GM19438 (cell line): Measurements from ENCODE around the gene NAXD.
A peak's percentile ranks its signal among the peaks of the same experiment; 100 is the strongest.

Experiments used
- ATAC-seq: cut with Tn5 transposase; IDR thresholded peaks from one replicate; pipeline ENCODE4 v1.9.1; 2021; ENCODE audit warnings: low read depth; ENCODE audit not compliant: unreplicated experiment

NAXD gene

DNA sequence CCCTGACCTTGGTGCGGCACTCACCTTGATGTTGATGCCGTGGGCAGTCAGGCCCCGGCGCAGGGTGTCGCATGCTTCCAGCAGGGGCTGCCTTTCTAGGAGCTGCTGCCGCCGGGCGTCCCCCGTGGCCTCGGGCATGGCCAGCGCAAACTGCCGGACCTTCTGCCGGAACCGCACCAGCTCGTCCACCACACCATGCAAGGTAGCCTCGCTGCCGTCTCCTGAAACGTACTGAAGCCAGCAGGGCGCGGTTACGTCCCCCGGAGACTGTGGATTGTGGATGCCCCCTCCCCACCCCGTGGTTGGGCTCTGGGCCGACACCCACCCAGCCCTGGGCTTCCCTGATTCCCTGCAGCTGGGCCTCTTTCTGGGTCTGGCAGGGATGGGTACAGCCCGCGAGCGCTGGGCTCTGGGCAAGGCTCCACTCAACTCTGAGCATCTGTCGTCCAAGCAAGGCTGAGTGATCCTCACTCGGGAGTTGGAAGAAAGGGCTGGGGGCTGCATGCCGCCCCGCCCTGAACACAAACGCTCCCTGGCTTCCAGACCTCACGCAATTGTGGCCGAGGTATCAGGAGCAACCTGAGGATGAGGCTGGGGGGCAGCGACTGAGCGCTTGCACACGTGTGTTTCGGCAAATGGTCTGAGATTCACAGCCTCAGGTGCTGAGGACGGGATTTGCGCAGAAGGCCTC lies 27.1 kb downstream of the NAXD start:
- no peak for ATAC-seq

GRCh38 chr13:110643324-110643723 lies 28.0 kb downstream of the NAXD start:
- no peak for ATAC-seq

- no peak for ATAC-seq
These were observed 28.6 kb downstream of the NAXD start for GRCh38 chr13:110643768-110644421.

DNA sequence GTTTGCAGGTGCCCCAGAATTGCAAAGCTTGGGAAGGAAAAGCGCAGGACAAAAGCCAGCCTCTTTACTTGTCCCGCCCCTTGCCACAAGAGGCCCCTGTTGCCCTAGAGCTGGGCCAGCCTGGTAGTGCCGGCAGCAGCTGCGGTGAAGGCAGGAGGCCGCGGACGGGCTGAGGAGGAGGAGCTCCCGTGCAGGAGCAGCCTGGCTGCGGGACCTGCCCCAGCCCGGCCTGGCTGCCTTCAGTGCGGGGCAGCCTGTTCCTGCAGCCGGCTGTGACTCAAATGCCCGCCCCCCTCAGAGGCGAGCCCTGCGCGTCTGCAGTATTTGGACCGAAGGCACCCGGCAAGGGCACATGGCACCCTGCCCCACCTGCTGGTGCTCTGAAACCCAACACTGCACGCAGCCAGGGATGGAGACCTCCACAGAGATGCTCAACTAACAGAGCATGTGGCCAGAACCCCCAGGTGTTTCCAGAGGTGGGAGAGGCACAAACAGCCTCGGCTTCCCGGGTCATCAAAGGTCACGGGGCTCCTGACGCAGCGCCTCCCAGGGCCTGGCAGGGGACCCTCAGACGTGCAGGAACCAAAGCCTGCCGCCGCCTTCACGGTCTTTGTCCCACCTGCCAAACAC lies 29.7 kb downstream of the NAXD start:
- ATAC-seq = peak; percentile 68

GRCh38 chr13:110645750-110646149 lies 30.4 kb downstream of the NAXD start:
- ATAC-seq = no peak

DNA sequence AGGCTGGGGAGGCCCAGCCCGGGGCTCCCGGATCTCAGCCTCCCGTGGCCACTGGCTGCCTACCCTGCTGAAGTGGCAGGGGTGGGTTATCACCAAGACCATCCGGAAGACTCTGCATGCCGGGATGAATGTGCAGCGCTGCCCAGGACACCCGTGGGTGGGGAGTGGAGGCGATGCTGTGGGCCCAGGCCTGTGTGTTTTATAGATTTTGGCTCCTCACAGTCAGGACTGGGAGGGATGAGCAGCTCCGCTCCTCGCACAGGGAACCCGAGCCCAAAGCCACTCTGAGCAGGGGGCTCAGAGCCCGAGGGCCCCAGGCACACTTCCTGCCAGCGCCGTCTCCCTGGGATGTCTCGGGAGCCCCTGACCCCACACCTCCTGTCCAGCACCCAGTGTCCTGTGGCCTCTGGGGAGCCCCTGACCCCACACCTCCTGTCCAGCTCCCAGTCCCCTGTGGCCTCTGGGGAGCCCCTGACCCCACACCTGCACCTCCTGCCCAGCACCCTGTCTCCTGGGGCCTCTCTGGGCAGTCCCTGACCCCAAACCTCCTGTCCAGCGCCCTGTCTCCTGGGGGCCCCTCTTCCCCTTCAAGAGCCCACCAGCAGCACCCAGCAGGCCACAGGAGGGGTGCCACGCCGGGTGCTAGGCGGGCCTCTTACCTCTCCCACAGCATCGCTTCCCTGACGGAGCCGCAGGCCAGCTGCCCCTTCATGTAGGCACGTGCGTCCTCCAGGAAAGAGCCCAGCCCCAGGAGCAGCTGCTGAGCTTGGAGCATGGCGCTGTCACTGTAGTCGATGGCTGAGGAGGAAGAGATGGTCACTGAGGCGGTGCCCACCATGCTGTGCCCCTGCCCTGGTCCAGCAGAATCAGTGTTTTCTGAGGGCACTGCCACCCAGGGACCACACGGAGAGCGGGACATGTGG lies 31.4 kb downstream of the NAXD start:
- ATAC-seq = no peak

DNA sequence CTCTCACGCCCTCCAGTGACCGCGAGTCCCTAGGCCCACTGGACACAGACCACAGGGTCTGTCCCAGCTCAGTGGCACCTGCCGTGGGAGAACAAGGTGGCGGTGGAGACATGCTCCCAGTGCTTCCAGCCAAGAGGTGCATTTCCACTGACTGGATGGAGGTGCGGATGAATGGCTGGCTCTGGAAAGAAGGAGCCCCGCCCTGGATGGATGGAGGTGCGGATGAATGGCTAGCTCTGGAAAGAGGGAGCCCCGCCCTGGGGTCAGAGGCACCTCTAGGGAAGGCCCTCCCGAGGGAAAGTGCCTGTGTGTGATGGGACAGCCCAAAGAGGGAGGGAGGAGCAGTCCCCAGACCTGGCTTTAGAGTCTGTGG lies 32.0 kb downstream of the NAXD start:
- ATAC-seq = no peak

DNA sequence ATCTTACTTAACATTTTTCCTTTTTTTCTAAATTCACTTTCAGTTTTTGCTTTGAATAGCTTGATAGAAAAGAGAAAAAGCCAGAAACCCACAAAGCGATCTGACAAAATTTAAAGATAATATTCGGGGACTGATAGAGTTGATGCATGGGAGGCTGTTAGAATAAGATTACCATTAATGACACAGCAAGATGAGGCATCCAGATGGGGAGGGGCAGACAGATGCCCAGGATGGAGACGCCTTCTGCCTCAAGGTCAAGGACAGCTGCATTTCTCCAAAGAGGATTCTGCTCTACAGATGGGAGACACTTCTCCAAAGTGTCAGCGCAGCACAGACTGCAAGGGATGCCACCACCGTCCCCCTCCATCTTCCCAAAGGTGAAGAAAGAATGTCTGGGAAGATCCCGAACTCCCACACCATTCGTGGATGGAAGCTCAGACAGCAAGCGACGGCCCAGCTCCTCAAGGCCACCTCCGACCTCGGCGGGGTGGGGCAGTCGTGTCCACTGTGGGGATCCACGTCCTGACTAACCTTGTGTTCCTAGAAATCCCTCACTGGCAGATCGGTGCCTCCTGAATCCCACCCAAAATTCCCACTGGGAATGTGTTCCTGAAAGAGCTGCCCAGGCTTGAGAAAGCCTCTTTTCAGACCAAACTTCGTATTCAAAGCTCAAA lies 32.9 kb downstream of the NAXD start:
- no peak for ATAC-seq

GRCh38 chr13:110648848-110649421 lies 33.6 kb downstream of the NAXD start:
- ATAC-seq = no peak

GRCh38 chr13:110649551-110649950 lies 34.2 kb downstream of the NAXD start:
- ATAC-seq = no peak

DNA sequence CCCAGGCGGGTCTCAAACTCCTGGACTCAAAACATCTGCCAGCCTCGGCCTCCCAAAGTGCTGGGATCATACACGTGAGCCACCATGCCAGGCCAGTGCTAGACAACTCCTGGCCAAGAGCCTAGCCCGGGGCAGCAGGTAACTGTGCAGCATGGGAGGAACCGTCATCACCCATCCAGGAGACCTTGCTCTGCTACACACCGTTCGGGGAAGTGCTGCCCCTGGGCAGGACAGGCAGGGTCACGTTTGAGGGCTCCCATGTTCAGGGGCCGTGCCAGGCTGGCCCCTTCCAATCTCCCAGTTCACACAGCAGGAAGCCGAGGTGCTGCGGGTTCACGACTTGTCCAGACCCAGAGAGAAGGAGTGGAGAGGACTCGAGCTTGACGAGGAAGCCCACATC lies 35.1 kb downstream of the NAXD start:
- ATAC-seq = no peak

DNA sequence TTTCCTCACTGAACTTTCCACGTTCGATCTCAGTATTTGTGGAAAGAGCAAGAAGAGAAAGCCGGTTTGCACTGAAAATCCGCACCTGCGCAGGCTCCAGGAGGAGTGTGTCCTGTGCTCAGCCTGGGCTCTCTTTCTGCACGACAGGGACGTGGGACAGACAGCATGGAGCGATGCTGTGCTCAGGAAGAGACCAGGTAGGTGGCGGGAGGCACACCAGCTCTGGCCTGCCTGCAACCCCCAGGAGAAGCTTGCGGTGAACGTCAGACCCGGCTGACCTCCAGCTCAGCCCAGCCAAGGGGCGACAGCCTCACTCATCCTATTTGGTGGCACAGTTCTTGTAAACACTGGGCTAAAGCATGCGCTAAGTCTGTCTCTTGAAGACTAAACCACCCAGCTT lies 35.9 kb downstream of the NAXD start:
- ATAC-seq = no peak

- ATAC-seq = no peak
These were observed 36.4 kb downstream of the NAXD start for GRCh38 chr13:110651726-110652230.

- ATAC-seq = no peak
These were observed 36.9 kb downstream of the NAXD start for GRCh38 chr13:110652231-110652730.

- no peak for ATAC-seq
These were observed 37.4 kb downstream of the NAXD start for GRCh38 chr13:110652764-110653163.

- ATAC-seq = no peak
These were observed 37.9 kb downstream of the NAXD start for GRCh38 chr13:110653271-110653670.

- ATAC-seq = no peak
These were observed 38.5 kb downstream of the NAXD start for GRCh38 chr13:110653851-110654250.

DNA sequence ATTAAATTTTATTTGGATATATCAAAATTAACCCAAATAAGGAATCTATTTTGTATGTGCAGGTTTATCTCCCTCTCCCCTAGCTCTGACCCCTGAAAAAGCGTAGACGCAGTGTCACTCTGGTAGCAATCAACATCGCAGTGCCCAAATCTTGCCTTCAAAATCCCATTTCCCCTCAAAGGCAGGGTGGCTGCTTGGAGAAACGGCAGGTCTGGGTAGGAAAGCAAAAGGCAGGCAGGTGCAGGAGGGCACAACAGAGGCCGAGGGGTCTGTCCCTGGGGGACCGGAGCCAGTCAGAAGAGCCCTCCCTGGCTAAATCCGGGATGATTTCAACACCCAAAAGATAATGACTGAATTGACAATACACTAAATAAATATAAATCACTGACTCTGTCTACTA lies 41.9 kb downstream of the NAXD start:
- ATAC-seq = no peak

DNA sequence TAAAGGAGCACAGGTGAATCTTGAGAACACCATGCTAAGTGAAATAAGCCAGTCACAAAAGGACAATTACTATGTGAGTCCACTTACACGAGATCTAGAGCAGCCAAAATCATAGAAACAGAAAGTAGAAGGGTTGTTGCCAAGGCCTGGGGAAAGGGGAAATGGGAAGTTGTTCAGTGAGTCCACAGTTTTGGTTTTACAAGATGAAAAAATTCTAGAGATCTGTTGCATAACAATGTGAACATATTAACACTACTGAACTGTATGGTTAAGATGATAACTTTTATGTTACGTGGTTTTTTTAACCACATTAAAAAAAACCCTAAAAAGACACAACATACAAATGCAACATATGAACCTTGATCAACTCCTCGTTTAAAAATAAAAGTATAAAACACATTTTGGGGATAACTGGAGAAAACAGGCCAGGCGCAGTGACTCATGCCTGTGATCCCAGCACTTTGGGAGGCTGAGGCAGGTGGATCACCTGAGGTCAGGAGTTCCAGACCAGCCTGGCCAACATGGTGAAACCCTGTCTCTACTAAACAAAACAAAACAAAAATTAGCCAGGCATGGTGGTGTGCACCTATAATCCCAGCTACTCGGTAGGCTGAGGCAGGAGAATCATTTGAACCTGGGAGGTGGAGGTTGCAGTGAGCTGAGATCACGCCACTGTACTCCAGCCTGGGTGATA lies 43.0 kb downstream of the NAXD start:
- peak; percentile 88 for ATAC-seq
